Spleen (tissue), 11 donors: ENCODE measurements around the gene DNER. TPM values are rescaled to one million over a fixed set of nuclear protein-coding genes. Genes with fewer than 3 reads are reported as not detected.

Source experiments
- DNase-seq: peaks from one replicate; pipeline ENCODE4 v3.0.0-alpha.2; 2020
- H3K27ac ChIP-seq, 8 donors: fragments of 200-600 bp; sonication (generic) in 7 of 8; 1 replicate in 4 of 8; 2 replicates in 4 of 8; pipeline versions ENCODE4 v1.5.0 to v1.8.0; 2016 to 2021; ENCODE audit warnings: inconsistent platforms in 4 of 8, mild to moderate bottlenecking in 4 of 8, moderate library complexity in 1 of 8
- H3K27me3 ChIP-seq, 7 donors: fragments of 200-600 bp; sonication (generic) in 6 of 7; replicated peaks in 1 of 7; 1 replicate in 4 of 7; 2 replicates in 3 of 7; pipeline versions ENCODE4 v1.5.0 to v1.8.0; 2016 to 2021; ENCODE audit warnings: inconsistent platforms in 3 of 7, mild to moderate bottlenecking in 1 of 7
- H3K36me3 ChIP-seq, 6 donors: fragments of 200-600 bp; sonication (generic) in 5 of 6; 1 replicate in 4 of 6; 2 replicates in 2 of 6; pipeline versions ENCODE4 v1.5.0 to v1.8.0; 2016 to 2021; ENCODE audit warnings: inconsistent platforms in 2 of 6
- H3K4me1 ChIP-seq, 6 donors: fragments of 200-600 bp; sonication (generic) in 5 of 6; 1 replicate in 3 of 6; 2 replicates in 3 of 6; pipeline versions ENCODE4 v1.5.0 to v1.8.0; 2016 to 2021; ENCODE audit warnings: inconsistent platforms in 3 of 6
- H3K4me3 ChIP-seq, 8 donors: fragments of 200-600 bp; sonication (generic) in 7 of 8; 1 replicate in 4 of 8; 2 replicates in 4 of 8; pipeline versions ENCODE4 v1.5.0 to v1.8.0; 2016 to 2021; ENCODE audit warnings: inconsistent platforms in 4 of 8, mild to moderate bottlenecking in 4 of 8, moderate library complexity in 2 of 8
- H3K9me3 ChIP-seq, 8 donors: fragments of 200-600 bp; sonication (generic) in 7 of 8; 1 replicate in 4 of 8; 2 replicates in 4 of 8; pipeline versions ENCODE4 v1.5.0 to v1.8.0; 2016 to 2021; ENCODE audit warnings: inconsistent platforms in 4 of 8
- CTCF ChIP-seq, 11 experiments: fragments of 200-600 bp in 7 of 11; fragments of 450-650 bp in 4 of 11; sonication (generic) in 4 of 11; IDR thresholded peaks in 8 of 11; conservative IDR thresholded peaks in 3 of 11; 1 replicate in 7 of 11; 2 replicates in 4 of 11; pipeline versions ENCODE4 v1.4.0 to v1.8.0; 2016 to 2021; ENCODE audit warnings: antibody characterized with exemption in 11 of 11, inconsistent platforms in 4 of 11, mild to moderate bottlenecking in 1 of 11
- POLR2A ChIP-seq, 3 donors: fragments of 450-650 bp; IDR thresholded peaks; one replicate each; pipeline ENCODE4 v1.5.1; 2017; ENCODE audit warnings: antibody characterized with exemption in 3 of 3, mild to moderate bottlenecking in 1 of 3
- POLR2AphosphoS5 ChIP-seq, 3 donors: sonication (generic); formaldehyde crosslinking; IDR thresholded peaks; one replicate each; pipeline ENCODE4 v1.5.1; 2017; ENCODE audit warnings: antibody characterized with exemption in 3 of 3
- WGBS, 5 donors: extraction: QIAGEN DNeasy Blood & Tissue Kit in 3 of 5; methylation state at CpG; one replicate each; pipeline versions ENCODE4 v1.1.5 to v1.1.7; 2013 to 2018; 5-methylcytosine and 5-hydroxymethylcytosine counted together
- intact Hi-C: fragments of 100-400 bp; cut with DNase I; formaldehyde crosslinking; loops from one replicate; pipeline ENCODE4 v1.15.0; 2023; ENCODE audit warnings: low total_unique reads
- polyA plus RNA-seq, 3 donors: library from polyadenylated mRNA; stranded (reverse); fragments of 200-250 nt; gene quantifications; one replicate each; pipeline ENCODE4 v1.2.1, GENCODE V29; 2013
- total RNA-seq, 7 donors: library from RNA; depleted of rRNA in 3 of 7; stranded (reverse); fragments of >200 nt in 3 of 7; fragmentation: NEBNext Ultra II Directional in 4 of 7; extraction: Animal tissue kit (Norgen Biotek cat#: 25700) in 4 of 7; gene quantifications; one replicate each; pipeline versions ENCODE4 v1.1.0 to v1.2.1, GENCODE V29; 2016 to 2021
- donor health status: healthy with polysubstance abuse.
- donor health status: DM: no; HTN: no; CAD: no; lungs with moderate emphysema.
- donor health status: DM: no; HTN: no; CAD: no.
- donor health status: Bipolar disorder and iron deficiency.
- donor health status: healthy.
- donor health status: DM: no; HTN: no; CAD: no.
- donor health status: DM: yes; HTN: yes; CAD: no.

DNER gene
- total and polyA plus RNA-seq, 10 donors: 0.03 to 0.58 (median 0.26) TPM; not detected in 3

- Histone ChIP-seq H3K4me1 (no peaks in the 10 kb centered on the region), H3K9me3 (no peaks in the 10 kb centered on the region), H3K27ac (no peak overlapping the region), H3K4me3 (no peak overlapping the region), H3K27me3 (no peaks in the 10 kb centered on the region), H3K36me3 (no peaks in the 10 kb centered on the region)
- DNase-seq: no peak
- TF ChIP-seq POLR2AphosphoS5 (IDR thresholded peaks at IDR 0.05) (no peak), CTCF (IDR thresholded peaks at IDR 0.05 in 8 of 11, conservative IDR thresholded peaks at IDR 0.05 in 3 of 11) (no peak), POLR2A (IDR thresholded peaks at IDR 0.05) (no peak)
- intact Hi-C loops: no loop called here
- WGBS, 5 donors: 75 to 86% (median 82%) methylated on average over 6 of the region's 6 CpGs
Observed at GRCh38 chr2:229426464-229426863, 287.9 kb downstream of the DNER start.

GRCh38 chr2:229425598-229425997, 288.8 kb downstream of the DNER start:
- WGBS, 5 donors: 70 to 75% (median 73%) methylated on average over 9 of the region's 9 CpGs
- intact Hi-C loops: no loop called here
- no peak for DNase-seq

GRCh38 chr2:229422063-229422462, 292.3 kb downstream of the DNER start:
- H3K9me3 ChIP-seq: no peaks in the 10 kb centered on the region
- WGBS, 5 donors: 69 to 87% (median 79%) methylated on average over 6 of the region's 6 CpGs
- peaks cover 0 to 6% (median 0%) of the 10 kb centered on the region in 6 donors for H3K4me1 ChIP-seq
- TF ChIP-seq POLR2AphosphoS5 (IDR thresholded peaks at IDR 0.05) (no peak), POLR2A (IDR thresholded peaks at IDR 0.05) (no peak), CTCF (IDR thresholded peaks at IDR 0.05 in 8 of 11, conservative IDR thresholded peaks at IDR 0.05 in 3 of 11) (no peak)
- no peak overlapping the region for H3K27ac ChIP-seq
- no peak for DNase-seq
- intact Hi-C loops: no loop called here
- H3K4me3 ChIP-seq: no peak overlapping the region
- no peaks in the 10 kb centered on the region for H3K36me3 ChIP-seq
- no peaks in the 10 kb centered on the region for H3K27me3 ChIP-seq

More at GRCh38 chr2:229425598-229425997, 288.8 kb downstream of the DNER start:
- H3K4me3 ChIP-seq: no peak overlapping the region
- no peak overlapping the region for H3K27ac ChIP-seq
- TF ChIP-seq CTCF (IDR thresholded peaks at IDR 0.05 in 8 of 11, conservative IDR thresholded peaks at IDR 0.05 in 3 of 11) (no peak), POLR2A (IDR thresholded peaks at IDR 0.05) (no peak), POLR2AphosphoS5 (IDR thresholded peaks at IDR 0.05) (no peak)
- H3K36me3 ChIP-seq: no peaks in the 10 kb centered on the region
- no peaks in the 10 kb centered on the region for H3K9me3 ChIP-seq
- no peaks in the 10 kb centered on the region for H3K27me3 ChIP-seq
- no peaks in the 10 kb centered on the region for H3K4me1 ChIP-seq

- Histone ChIP-seq H3K27me3 (no peaks in the 10 kb centered on the region), H3K4me1 (peaks cover 0 to 24% (median 7%) of the 10 kb centered on the region in 6 donors), H3K9me3 (peaks cover 0 to 5% (median 0%) of the 10 kb centered on the region in 8 donors), H3K27ac (no peak overlapping the region), H3K36me3 (no peaks in the 10 kb centered on the region), H3K4me3 (no peak overlapping the region)
- intact Hi-C loops: no loop called here
- TF ChIP-seq CTCF (IDR thresholded peaks at IDR 0.05 in 8 of 11, conservative IDR thresholded peaks at IDR 0.05 in 3 of 11) (no peak), POLR2A (IDR thresholded peaks at IDR 0.05) (no peak), POLR2AphosphoS5 (IDR thresholded peaks at IDR 0.05) (no peak)
- WGBS, 5 donors: 54 to 76% (median 72%) methylated on average over 1 of the region's 1 CpG
- DNase-seq: no peak
Observed at GRCh38 chr2:229419158-229419557, 295.2 kb downstream of the DNER start.
